A673 (cell line): ENCODE measurements around the gene NDUFB10.

Experiments used
- EZH2 ChIP-seq: fragments of 200-600 bp; sonication (generic); IDR thresholded peaks from 2 replicates; pipeline ENCODE4 v1.6.1; 2017; ENCODE audit warnings: borderline replicate concordance, low read depth, mild to moderate bottlenecking, mixed read lengths, antibody characterized with exemption, low read length; ENCODE audit not compliant: poor library complexity, severe bottlenecking
- TF ChIP-seq, protein P1 (sequence below): fragments of 300-800, 200-600 bp; sonication (generic); conservative IDR thresholded peaks from 2 replicates; pipeline ENCODE4 v1.5.1; 2017; ENCODE audit warnings: low read depth, mild to moderate bottlenecking, antibody characterized with exemption, low read length, moderate library complexity, mixed read lengths

DNA sequence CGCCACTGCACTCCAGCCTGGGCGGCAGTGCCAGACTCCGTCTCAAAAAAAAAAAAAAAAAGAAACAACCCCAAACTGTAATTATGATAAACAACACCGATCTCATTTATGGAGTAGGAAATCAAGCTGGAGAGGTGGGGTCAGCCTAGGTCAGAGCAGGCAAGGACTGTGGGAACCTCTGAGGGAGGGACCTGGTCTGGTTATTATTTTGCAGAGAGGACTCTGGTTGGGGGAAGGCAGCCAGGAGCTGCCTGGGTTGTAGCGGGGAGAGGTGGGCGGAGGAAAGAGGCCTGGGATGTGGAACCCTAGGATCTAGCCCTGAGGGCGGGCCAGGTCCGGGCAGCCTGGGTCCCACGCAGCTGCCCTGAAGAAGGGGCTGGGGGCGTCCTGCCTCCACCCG, 30.2 kb upstream of the NDUFB10 start:
- TF ChIP-seq, protein P1, sequence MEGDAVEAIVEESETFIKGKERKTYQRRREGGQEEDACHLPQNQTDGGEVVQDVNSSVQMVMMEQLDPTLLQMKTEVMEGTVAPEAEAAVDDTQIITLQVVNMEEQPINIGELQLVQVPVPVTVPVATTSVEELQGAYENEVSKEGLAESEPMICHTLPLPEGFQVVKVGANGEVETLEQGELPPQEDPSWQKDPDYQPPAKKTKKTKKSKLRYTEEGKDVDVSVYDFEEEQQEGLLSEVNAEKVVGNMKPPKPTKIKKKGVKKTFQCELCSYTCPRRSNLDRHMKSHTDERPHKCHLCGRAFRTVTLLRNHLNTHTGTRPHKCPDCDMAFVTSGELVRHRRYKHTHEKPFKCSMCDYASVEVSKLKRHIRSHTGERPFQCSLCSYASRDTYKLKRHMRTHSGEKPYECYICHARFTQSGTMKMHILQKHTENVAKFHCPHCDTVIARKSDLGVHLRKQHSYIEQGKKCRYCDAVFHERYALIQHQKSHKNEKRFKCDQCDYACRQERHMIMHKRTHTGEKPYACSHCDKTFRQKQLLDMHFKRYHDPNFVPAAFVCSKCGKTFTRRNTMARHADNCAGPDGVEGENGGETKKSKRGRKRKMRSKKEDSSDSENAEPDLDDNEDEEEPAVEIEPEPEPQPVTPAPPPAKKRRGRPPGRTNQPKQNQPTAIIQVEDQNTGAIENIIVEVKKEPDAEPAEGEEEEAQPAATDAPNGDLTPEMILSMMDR: no peak
- no peak for TF ChIP-seq EZH2
